Peyer's patch (tissue), 4 donors: ENCODE measurements around the gene POC1A. TPM values are rescaled to one million over a fixed set of nuclear protein-coding genes. Genes with fewer than 3 reads are reported as not detected.

Experiments
- DNase-seq, 3 donors: peaks; one replicate each; pipeline ENCODE4 v3.0.0-alpha.2; 2017 to 2019
- H3K27ac ChIP-seq, 4 donors: fragments of 200-600 bp; sonication (generic); one replicate each; pipeline ENCODE4 v1.5.1; 2016 to 2019
- H3K27me3 ChIP-seq, 2 donors: fragments of 200-600 bp; sonication (generic); one replicate each; pipeline ENCODE4 v1.5.1; 2019
- H3K36me3 ChIP-seq, 3 donors: fragments of 200-600 bp; sonication (generic); one replicate each; pipeline ENCODE4 v1.5.1; 2016 to 2019
- H3K4me1 ChIP-seq, 4 donors: fragments of 200-600 bp; sonication (generic); one replicate each; pipeline ENCODE4 v1.5.1; 2016 to 2019
- H3K4me3 ChIP-seq, 4 donors: fragments of 200-600 bp; sonication (generic); 1 replicate in 3 of 4; 2 replicates in 1 of 4; pipeline ENCODE4 v1.5.1; 2016 to 2019; ENCODE audit warnings: mild to moderate bottlenecking in 1 of 4
- H3K9me3 ChIP-seq, 4 donors: fragments of 200-600 bp; sonication (generic); one replicate each; pipeline ENCODE4 v1.5.1; 2016 to 2019; ENCODE audit warnings: mild to moderate bottlenecking in 1 of 4
- CTCF ChIP-seq, 6 experiments: fragments of 450-650 bp in 4 of 6; fragments of 200-600 bp in 2 of 6; sonication (generic) in 1 of 6; IDR thresholded peaks; one replicate each; pipeline ENCODE4 v1.5.1; 2017 to 2019; ENCODE audit warnings: antibody characterized with exemption in 6 of 6, mild to moderate bottlenecking in 3 of 6, moderate library complexity in 1 of 6
- POLR2A ChIP-seq, 2 donors: fragments of 450-650 bp; IDR thresholded peaks; one replicate each; pipeline ENCODE4 v1.5.1; 2017; ENCODE audit warnings: antibody characterized with exemption in 2 of 2, mild to moderate bottlenecking in 2 of 2, moderate library complexity in 2 of 2
- total RNA-seq, 4 donors: library from RNA; depleted of rRNA; stranded (reverse); fragments of >200 nt; gene quantifications; one replicate each; pipeline ENCODE4 v1.1.0, GENCODE V29; 2016

POC1A gene
- total RNA-seq, 4 donors from 2014 or later = 3.4 to 9.3 (median 6.5) TPM

GRCh38 chr3:52026041-52026440 is 128.2 kb downstream of the POC1A start:
- DNase-seq = no peak
- Histone ChIP-seq H3K4me1 (no peaks in the 10 kb centered on the region), H3K27me3 (no peaks in the 10 kb centered on the region), H3K9me3 (no peaks in the 10 kb centered on the region), H3K36me3 (no peaks in the 10 kb centered on the region), H3K4me3 (no peak overlapping the region), H3K27ac (no peak overlapping the region)
- TF ChIP-seq CTCF (IDR thresholded peaks at IDR 0.05) = no peak
- TF ChIP-seq POLR2A (IDR thresholded peaks at IDR 0.05) = no peak

- no peaks in the 10 kb centered on the region for H3K4me1 ChIP-seq
- no peaks in the 10 kb centered on the region for H3K36me3 ChIP-seq
Measured at GRCh38 chr3:52025453-52025852, 128.8 kb downstream of the POC1A start.

More at GRCh38 chr3:52025453-52025852, 128.8 kb downstream of the POC1A start:
- Histone ChIP-seq H3K9me3 (no peaks in the 10 kb centered on the region), H3K27me3 (no peaks in the 10 kb centered on the region), H3K4me3 (no peak overlapping the region), H3K27ac (no peak overlapping the region)
- TF ChIP-seq CTCF (IDR thresholded peaks at IDR 0.05) = no peak
- no peak for DNase-seq

Other genes with a start within 250 kb of the POC1A start
- 10 to 100 TPM in 1 of 4 donors, 1 to 10 TPM in 3; 4.7 to 17.3 (median 7.7) TPM for gene RRP9, start 212.5 kb downstream of the POC1A start, total RNA-seq
- gene PARP3, start 212.1 kb downstream of the POC1A start, total RNA-seq = 100 to 1,000 TPM; 100 to 157 (median 137) TPM
- not detected for gene GPR62, start 199.0 kb downstream of the POC1A start, total RNA-seq
- 10 to 100 TPM; 31.3 to 44.7 (median 37.7) TPM for gene PCBP4, start 187.0 kb downstream of the POC1A start, total RNA-seq
- gene ABHD14B, start 180.4 kb downstream of the POC1A start, total RNA-seq = 100 to 1,000 TPM in 3 of 4 donors, 10 to 100 TPM in 1; 43.7 to 135 (median 127) TPM
- gene ABHD14A, start 179.4 kb downstream of the POC1A start, total RNA-seq = 10 to 100 TPM in 2 of 4 donors, 1 to 10 TPM in 2; 3.9 to 11.6 (median 7.7) TPM
- 100 to 1,000 TPM in 3 of 4 donors, 10 to 100 TPM in 1; 95.7 to 977 (median 609) TPM for gene ACY1, start 170.9 kb downstream of the POC1A start, total RNA-seq
- gene RPL29, start 158.5 kb downstream of the POC1A start, total RNA-seq = 100 to 1,000 TPM; 643 to 841 (median 711) TPM
- gene DUSP7, start 97.9 kb downstream of the POC1A start, total RNA-seq = 1 to 10 TPM; 3.3 to 7.1 (median 6.0) TPM
- 10 to 100 TPM; 73.3 to 92.8 (median 89.8) TPM for gene ALAS1, start 43.7 kb upstream of the POC1A start, total RNA-seq
- gene TLR9, start 71.2 kb upstream of the POC1A start, total RNA-seq = 1 to 10 TPM in 1 of 4 donors, under 1 TPM in 1, not detected in 2; 0.27 to 1.7 TPM
- 10 to 100 TPM; 46.2 to 68.8 (median 59.3) TPM for gene TWF2, start 84.7 kb upstream of the POC1A start, total RNA-seq
- 10 to 100 TPM in 1 of 4 donors, 1 to 10 TPM in 3; 4.0 to 32.2 (median 6.7) TPM for gene PPM1M, start 91.3 kb upstream of the POC1A start, total RNA-seq
- gene WDR82, start 124.2 kb upstream of the POC1A start, total RNA-seq = 10 to 100 TPM; 29.7 to 44.0 (median 38.3) TPM
- 100 to 1,000 TPM in 3 of 4 donors, 10 to 100 TPM in 1; 89.1 to 274 (median 224) TPM for gene GLYCTK, start 133.4 kb upstream of the POC1A start, total RNA-seq
- gene DNAH1, start 161.9 kb upstream of the POC1A start, total RNA-seq = 100 to 1,000 TPM in 1 of 4 donors, 10 to 100 TPM in 3; 19.3 to 103 (median 64.2) TPM